ENCODE measurements around the gene TMEM74B. TPM values are rescaled to one million over a fixed set of nuclear protein-coding genes. Genes with fewer than 3 reads are reported as not detected.

TMEM74B gene
- total RNA-seq, 1 donor from 2014 or later, result 15.6 TPM

DNA sequence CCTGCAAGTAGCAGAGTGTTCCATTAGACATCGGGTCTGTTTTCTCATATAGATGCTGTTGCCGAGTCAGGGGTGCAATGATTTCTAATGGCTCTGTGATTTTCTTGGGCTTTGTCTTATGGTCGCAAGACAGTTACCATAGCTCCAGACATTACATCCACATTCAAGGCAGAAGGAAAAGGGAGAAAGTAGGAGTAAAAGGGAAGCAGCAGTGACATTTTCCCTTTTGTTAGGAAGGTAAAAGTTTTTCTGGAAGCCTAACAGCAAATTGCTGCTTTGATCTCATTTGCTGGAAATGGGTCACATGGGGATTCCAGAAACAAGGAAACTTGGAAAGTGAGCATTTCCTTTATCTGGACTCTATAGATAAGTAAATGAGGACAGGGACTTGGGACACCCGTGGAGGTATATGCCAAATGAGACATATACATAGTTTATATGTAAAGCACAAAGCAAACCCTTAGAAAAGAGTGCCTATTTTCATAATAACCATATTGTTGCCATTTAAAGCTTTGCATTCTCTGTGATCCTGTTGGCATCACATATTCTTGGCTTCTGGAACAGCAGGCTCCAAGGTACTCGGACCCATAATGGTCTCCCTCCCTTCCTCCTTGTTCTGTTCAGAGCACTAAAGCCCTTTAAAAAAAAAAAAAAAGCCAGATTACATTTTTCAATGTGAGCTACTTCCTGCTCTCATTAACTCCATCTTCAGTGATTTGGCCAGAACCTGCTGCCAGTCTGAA is 18.2 kb upstream of the TMEM74B start, which contains the start of gene C20orf202:
Gene C20orf202, plus strand, starts transcription at position 693 of the 743 bp plus-strand sequence. CDS start 132 bp downstream, outside the sequence.
- TF ChIP-seq CTCF (IDR thresholded peaks at IDR 0.05; ENCODE audit: unreplicated experiment), result no peak
- no peaks in the 10 kb centered on the region for H3K4me1 Mint-ChIP-seq (ENCODE audit: low read depth)
- peaks cover 14% of the 10 kb centered on the region for H3K27me3 Mint-ChIP-seq
- no peak within 1 kb of the TSS for H3K4me3 Mint-ChIP-seq (ENCODE audit: low read depth)
- no peak within 1 kb of the TSS for H3K27ac Mint-ChIP-seq
- H3K9me3 Mint-ChIP-seq (ENCODE audit: low read depth), result no peaks in the 10 kb centered on the region
- no peak for DNase-seq (ENCODE audit: low spot score, unreplicated experiment)
- no peaks in the 10 kb centered on the region for H3K36me3 Mint-ChIP-seq (ENCODE audit: insufficient read depth)

GRCh38 chr20:1199964-1200363 is 15.2 kb upstream of the TMEM74B start:
- TF ChIP-seq CTCF (IDR thresholded peaks at IDR 0.05; ENCODE audit: unreplicated experiment), result no peak
- Mint-ChIP-seq H3K4me1 (ENCODE audit: low read depth) (no peaks in the 10 kb centered on the region), H3K27me3 (peaks cover 9% of the 10 kb centered on the region), H3K27ac (no peak overlapping the region), H3K36me3 (ENCODE audit: insufficient read depth) (no peaks in the 10 kb centered on the region), H3K9me3 (ENCODE audit: low read depth) (no peaks in the 10 kb centered on the region), H3K4me3 (ENCODE audit: low read depth) (no peak overlapping the region)
- no peak for DNase-seq (ENCODE audit: low spot score, unreplicated experiment)

GRCh38 chr20:1199212-1199873 is 14.6 kb upstream of the TMEM74B start:
- Mint-ChIP-seq H3K27ac (no peak overlapping the region), H3K9me3 (ENCODE audit: low read depth) (no peaks in the 10 kb centered on the region), H3K4me3 (ENCODE audit: low read depth) (no peak overlapping the region), H3K36me3 (ENCODE audit: insufficient read depth) (no peaks in the 10 kb centered on the region), H3K4me1 (ENCODE audit: low read depth) (no peaks in the 10 kb centered on the region), H3K27me3 (peaks cover 9% of the 10 kb centered on the region)
- DNase-seq (ENCODE audit: low spot score, unreplicated experiment), result no peak
- TF ChIP-seq CTCF (IDR thresholded peaks at IDR 0.05; ENCODE audit: unreplicated experiment), result no peak

- TF ChIP-seq CTCF (IDR thresholded peaks at IDR 0.05; ENCODE audit: unreplicated experiment), result no peak
- Mint-ChIP-seq H3K36me3 (ENCODE audit: insufficient read depth) (no peaks in the 10 kb centered on the region), H3K4me1 (ENCODE audit: low read depth) (no peaks in the 10 kb centered on the region), H3K27ac (no peak overlapping the region), H3K27me3 (peaks cover 9% of the 10 kb centered on the region), H3K4me3 (ENCODE audit: low read depth) (no peak overlapping the region), H3K9me3 (ENCODE audit: low read depth) (no peaks in the 10 kb centered on the region)
- DNase-seq (ENCODE audit: low spot score, unreplicated experiment), result no peak
These were observed 14.0 kb upstream of the TMEM74B start for GRCh38 chr20:1198751-1199150.

DNA sequence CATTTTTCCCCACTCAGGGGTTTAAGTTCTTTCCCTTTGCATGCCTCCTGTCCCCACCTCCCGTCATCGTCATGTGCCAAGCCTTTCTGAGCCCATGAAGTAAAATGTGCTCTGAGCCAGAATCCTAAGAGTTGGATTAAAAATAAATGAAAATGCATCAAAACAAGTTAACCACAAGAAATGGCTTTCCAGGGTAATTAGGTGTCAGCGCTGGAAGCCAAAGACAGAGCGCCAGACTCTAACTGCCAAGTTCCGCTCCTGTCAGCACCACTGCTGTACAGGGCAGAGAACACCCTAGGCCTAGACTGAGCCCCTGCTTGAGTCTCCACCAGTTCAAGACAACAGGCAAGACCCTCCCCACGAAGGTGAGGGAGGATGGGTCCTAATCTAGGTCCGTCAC is 13.0 kb upstream of the TMEM74B start:
- H3K27me3 Mint-ChIP-seq, result peaks cover 9% of the 10 kb centered on the region
- no peak for DNase-seq (ENCODE audit: low spot score, unreplicated experiment)
- no peaks in the 10 kb centered on the region for H3K9me3 Mint-ChIP-seq (ENCODE audit: low read depth)
- no peaks in the 10 kb centered on the region for H3K36me3 Mint-ChIP-seq (ENCODE audit: insufficient read depth)
- H3K4me3 Mint-ChIP-seq (ENCODE audit: low read depth), result no peak overlapping the region
- no peak for TF ChIP-seq CTCF (IDR thresholded peaks at IDR 0.05; ENCODE audit: unreplicated experiment)
- no peak overlapping the region for H3K27ac Mint-ChIP-seq
- H3K4me1 Mint-ChIP-seq (ENCODE audit: low read depth), result no peaks in the 10 kb centered on the region
